Heart left ventricle (tissue), 13 donors: ENCODE data around the gene ZBTB20.

Experiments used
- CTCF ChIP-seq, 12 donors: fragments of 200-600 bp; sonication (generic) in 4 of 12; IDR thresholded peaks; one replicate each; pipeline versions ENCODE4 v1.5.0 to v1.8.0; 2018 to 2022; ENCODE audit warnings: antibody characterized with exemption in 12 of 12, mild to moderate bottlenecking in 5 of 12
- POLR2A ChIP-seq, 2 donors: fragments of 450-650 bp; IDR thresholded peaks; one replicate each; pipeline ENCODE4 v1.6.1; 2017; ENCODE audit warnings: antibody characterized with exemption in 2 of 2, mild to moderate bottlenecking in 2 of 2, moderate library complexity in 2 of 2
- donor health status: ischemic (EF 13 %, LVEDD 7.1; RV severe dilation, severe dysfunction).
- donor health status: DM: no; HTN: yes; CAD: no.
- donor health status: DM: no; HTN: no; CAD: no.
- donor health status: ischemic (EF 25% LVEDD 6.9; RV normal size, moderate dysfunction).
- donor health status: ischemic (EF 25% LVEDD 5.7; RV mildly dilated, moderate dysfunction).
- donor health status: ischemic (EF 35%, LVEDD 5.7; RV mildly dilated, moderate dysfunction).
- donor health status: nonischemic (EF 11% LVEDD 7.7; RV severe dilation, severe dysfunction).
- donor health status: DM: yes; HTN: yes; CAD: no.
- donor health status: PGD.
- donor health status: ischemic (EF 29% LVEDD 5.4; RV normal size, mild dysfunction).
- donor health status: nonischemic (EF 23%, LVEDD 6.1; RV moderate dilation, normal function).

GRCh38 chr3:114800272-114801031 is 346.6 kb downstream of the ZBTB20 start:
- TF ChIP-seq CTCF (IDR thresholded peaks at IDR 0.05) (no peak), POLR2A (IDR thresholded peaks at IDR 0.05) (no peak)
